NCI-H2171 (cell line): ENCODE results near the gene P2RY12.
"Not testable (repeated sequence)": the region's sequence is repeated elsewhere in the genome, so short reads cannot be mapped to it uniquely, and the experiment has no call there.

Source experiments
- DNase-seq: peaks from one replicate; lab custom pipeline; 2025; lab: John Stamatoyannopoulos, UW

The P2RY12 gene

DNA sequence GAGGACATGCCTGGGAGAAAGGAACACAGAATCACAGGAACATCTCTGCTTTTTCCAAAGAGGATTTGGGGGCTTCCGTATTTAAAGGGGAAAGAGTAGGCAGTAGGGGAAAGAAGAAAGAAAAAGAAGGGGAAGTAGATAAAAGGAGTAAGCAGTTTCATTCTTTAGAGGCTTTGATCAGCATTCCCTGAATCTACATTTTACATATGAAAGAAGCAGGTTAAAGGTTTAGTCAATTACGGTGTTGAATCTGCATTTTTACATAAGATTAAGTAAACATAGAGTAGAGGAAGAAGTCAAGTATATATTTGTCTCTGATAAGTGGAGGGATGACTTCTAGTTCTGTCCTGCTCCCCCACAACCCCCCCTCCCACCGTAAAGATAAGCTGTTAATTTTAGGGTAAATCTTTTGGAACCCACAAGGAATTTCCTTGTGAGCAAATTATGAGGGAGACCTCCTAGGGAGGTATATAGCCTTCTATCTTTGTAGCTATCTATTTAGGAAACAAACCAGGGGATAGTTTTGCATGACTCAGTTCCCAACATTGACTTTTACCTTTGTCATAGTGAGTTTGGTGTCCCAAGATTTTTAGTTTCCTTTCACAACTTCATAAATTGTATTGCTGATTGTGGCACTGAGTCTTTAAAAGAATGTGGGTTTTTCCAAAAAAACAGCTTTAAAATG is 8.7 kb upstream of the P2RY12 start:
- DNase-seq = no peak

- DNase-seq = not testable (repeated sequence)
Measured at GRCh38 chr3:151392191-151392590, 7.6 kb upstream of the P2RY12 start.

- DNase-seq = no peak
Measured at GRCh38 chr3:151391720-151392119, 7.2 kb upstream of the P2RY12 start.

GRCh38 chr3:151387842-151388241 is 3.3 kb upstream of the P2RY12 start:
- no peak for DNase-seq

GRCh38 chr3:151387432-151387831 is 2.9 kb upstream of the P2RY12 start:
- DNase-seq = no peak

GRCh38 chr3:151386056-151386455 is 1.5 kb upstream of the P2RY12 start:
- DNase-seq = no peak

DNA sequence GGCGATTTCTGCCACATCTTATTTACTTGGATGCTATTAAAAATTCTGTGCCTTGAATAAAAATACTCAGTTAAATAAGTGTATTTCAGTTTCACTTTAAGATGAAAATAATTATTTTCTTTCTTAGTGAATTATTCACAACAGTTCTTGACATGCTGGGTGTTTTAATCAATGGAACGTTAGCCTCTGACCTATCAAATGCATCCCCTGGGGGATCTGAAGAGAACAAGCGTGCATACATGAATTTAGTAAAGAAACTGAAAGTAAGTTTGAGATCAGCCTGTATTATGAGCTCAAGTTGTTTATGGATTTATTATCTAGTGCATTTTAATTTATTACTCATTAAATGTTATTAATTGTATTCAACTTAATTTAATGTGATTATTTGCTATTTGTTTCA is 597 bp downstream of the P2RY12 start:
- DNase-seq = no peak

- DNase-seq = no peak
Measured at GRCh38 chr3:151383111-151383510, 1.4 kb downstream of the P2RY12 start.

- no peak for DNase-seq
Measured at GRCh38 chr3:151382671-151383070, 1.9 kb downstream of the P2RY12 start.

GRCh38 chr3:151379083-151379734 is 5.3 kb downstream of the P2RY12 start:
- DNase-seq = no peak

- DNase-seq = no peak
Measured at GRCh38 chr3:151377768-151378385, 6.7 kb downstream of the P2RY12 start.

DNA sequence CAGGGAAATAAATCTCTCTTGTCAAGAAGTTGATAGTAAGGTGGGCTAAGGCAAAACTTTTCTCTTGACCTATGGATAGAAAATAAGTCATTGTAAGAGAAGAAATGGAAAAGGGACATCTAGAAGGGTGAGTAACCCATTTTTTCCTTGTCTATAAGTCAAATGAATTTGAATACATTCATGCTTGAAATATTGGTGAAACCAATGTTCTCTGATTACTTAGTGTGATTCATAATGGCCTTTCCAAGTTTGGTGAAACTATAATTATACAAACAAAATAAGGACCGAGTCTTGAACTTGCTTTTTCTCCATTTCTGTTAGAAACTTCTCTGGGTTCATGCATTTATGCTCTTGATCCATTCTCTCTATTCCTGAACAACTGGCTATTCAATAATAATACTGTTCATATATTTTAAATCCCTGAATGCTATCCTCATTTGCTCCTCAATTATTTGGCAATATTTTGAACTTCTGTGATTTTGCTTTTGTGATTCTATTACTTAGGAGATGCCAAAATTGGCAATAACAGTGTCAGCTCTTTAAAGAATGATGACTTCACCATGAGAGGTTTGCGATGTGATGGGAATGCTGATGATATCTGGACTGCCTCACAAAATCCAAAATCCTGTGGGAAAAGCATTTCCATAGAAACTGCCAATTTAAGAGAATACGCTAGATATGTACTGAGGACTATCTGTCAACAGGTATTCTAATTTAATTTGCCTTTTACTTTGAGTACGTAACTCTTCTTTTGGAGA is 12.3 kb downstream of the P2RY12 start:
- no peak for DNase-seq

DNA sequence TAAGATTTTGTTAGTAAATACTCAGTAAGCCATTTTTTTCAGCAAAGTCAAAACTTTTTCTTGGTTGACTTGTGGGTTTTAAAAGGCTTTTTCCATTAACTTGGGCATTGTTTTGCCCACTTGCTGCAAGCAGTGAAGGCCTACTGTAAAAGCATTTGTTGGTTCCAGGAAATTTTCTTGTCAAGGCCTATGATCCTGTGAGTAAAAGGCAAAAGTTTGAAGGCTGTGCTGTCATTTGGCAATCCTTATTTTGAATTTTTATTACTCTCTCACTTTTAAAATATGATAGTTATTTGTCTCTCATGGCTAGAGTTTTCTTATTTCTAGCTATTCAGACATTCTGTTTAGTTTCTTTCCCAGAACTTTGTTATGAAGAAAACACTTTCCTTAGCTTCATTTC is 13.0 kb downstream of the P2RY12 start:
- no peak for DNase-seq

DNA sequence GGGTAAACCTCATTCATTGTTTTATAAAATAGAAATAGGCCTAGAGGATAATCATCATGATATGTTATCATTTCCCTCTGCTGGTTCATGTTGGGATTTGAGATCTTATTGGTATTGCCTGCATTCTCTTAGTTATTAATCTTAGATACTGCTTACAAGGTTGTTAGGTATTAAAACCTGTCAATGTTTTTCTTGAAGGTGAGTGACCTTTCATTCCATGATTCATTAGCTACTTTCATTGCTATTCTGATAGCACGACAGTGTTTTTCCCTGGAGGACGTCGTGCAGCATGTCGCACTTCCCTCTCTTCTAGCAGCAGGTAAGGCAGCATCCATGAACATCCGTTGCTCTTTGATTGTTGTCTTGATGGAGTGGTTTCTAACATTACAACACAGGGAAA is 17.1 kb downstream of the P2RY12 start:
- DNase-seq = no peak

- DNase-seq = no peak
Measured at GRCh38 chr3:151366993-151367392, 17.6 kb downstream of the P2RY12 start.

- no peak for DNase-seq
Measured at GRCh38 chr3:151362751-151363174, 21.8 kb downstream of the P2RY12 start.

DNA sequence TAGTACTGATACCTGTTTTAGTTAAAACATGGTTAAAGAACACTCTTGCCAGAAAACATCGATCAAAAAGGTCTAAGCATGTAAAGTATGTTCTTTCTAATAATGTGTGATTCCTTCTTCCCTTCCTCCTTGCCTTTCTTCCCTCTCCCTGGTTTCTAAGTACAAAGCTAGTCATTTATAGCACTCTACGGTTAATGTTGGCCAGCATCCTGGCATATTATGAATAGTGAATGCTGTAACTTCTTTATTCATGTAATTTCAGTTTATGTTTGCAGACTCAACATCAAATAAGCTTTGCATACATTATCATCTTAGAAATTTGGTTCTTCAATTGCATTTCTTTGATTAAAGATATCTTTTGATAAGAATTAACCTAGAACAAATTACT is 27.1 kb downstream of the P2RY12 start:
- no peak for DNase-seq

DNA sequence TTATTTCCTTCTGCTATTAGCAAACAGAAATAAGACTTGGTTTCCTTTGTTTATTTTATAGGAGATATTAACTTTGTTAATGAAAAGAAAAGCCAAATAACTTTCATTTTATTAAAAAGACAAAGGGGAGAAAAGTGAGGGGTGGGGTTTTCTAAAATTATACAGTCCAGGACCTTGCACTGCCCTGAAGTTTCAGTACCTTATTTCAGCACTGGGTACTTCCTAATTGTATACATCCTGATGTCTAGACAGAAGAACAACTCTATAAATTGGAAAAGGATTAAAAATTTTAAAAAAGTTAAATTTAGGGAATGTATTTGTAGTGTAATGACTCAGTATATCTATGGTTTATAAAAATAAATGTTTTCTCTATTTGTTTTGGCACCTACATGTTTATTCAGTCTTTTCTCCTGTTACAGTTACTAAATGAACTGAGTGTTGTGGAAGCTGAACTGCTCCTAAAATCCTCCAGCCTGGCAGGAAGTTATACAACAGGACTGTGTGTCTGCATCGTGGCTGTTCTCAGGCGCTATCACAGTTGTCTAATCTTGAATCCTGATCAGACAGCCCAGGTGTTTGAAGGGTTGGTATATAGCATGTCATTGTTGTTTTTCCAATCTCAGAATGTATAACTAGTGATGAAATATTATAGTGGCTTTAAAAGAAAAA is 27.6 kb downstream of the P2RY12 start:
- no peak for DNase-seq

- no peak for DNase-seq
Measured at GRCh38 chr3:151351648-151352047, 32.9 kb downstream of the P2RY12 start.

DNA sequence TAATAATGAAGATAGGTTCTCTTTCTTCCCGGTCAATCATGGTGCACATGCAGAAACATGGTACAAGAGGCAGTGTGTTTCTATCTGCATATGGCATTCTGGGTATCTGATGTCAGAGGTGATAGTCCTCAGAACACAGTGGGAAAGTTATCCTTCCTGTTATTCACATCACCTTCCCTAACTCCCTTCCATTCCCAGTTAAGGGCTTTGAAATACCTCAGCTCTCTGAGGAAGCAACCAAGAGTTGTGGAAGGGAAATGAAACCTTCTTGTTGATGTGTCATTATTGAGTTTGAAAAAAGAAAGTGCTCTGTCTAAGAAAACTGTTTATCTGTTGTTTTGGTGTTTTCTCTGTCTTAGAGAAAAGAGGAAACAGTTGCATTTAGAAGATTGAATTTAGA is 33.3 kb downstream of the P2RY12 start:
- DNase-seq = no peak

- DNase-seq = no peak
Measured at GRCh38 chr3:151350656-151351055, 33.9 kb downstream of the P2RY12 start.

GRCh38 chr3:151347432-151347831 is 37.1 kb downstream of the P2RY12 start:
- DNase-seq = no peak
